ENCODE results near the gene GID4. TPM values are rescaled to one million over a fixed set of nuclear protein-coding genes. Genes with fewer than 3 reads are reported as not detected.

Gene GID4
- total and polyA plus RNA-seq, 2 of the 4 experiments (the other 2 are of a cell fraction) = 3.9 to 5.6 TPM

DNA sequence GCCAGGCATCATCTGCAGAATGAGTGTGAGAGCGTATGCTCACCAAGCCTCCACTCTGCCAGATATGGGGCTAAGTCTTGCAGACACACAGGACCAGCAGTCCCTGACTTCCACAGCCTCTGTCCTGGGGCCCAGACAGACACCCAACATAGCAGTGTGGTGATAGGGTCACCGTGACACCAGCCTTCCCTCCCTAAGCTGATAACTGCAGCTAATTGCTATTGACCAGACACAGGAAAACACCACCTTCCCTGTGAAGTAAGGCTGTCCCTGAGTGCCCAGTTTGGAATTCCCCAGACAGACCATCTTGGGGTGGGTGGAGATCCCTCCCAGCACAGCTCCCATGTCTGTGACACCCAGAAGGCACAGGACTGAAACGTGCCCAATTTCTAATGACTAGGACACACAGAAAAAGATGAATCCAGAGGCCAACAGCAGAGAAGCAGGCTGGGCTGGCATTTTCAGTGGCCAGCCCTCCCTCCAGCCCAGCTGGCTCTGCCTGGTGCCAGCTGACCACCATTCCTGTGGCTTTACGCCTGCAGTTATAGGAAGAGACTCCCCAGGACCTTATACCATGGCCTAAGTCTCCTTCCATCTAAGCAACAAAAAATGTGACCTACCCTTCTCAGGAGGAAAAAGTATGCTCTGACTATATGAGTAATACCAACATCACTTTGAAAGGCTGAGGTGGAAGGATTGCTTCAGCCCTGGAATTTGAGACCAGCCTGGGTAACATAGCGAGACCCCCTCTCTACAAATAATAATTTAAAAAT, 30.5 kb upstream of the GID4 start:
- Histone ChIP-seq H3K56ac (ENCODE audit: extremely low read depth, insufficient read depth, low read length) (no peak overlapping the region), H3K9me1 (ENCODE audit: insufficient read depth, low read length) (peaks cover 26% of the 10 kb centered on the region), H4K5ac (ENCODE audit: low read depth, low read length) (no peak overlapping the region; the same call in 1 of the 2 replicates), H3K4me1 (ENCODE audit: control insufficient read depth, insufficient read depth, low read length) (peaks cover 10% of the 10 kb centered on the region), H3K27ac (ENCODE audit: insufficient read depth, low read length) (no peak overlapping the region), H3K9me3 (ENCODE audit: control insufficient read depth, insufficient read depth, low read length) (peaks cover 2% of the 10 kb centered on the region; the same call in 1 of the 2 replicates), H2BK20ac (ENCODE audit: low read depth, low read length) (peak overlapping the region; percentile 65; the same call in 1 of the 2 replicates), H2AK5ac (ENCODE audit: low read depth, low read length) (peak overlapping the region; percentile 87), H3K4me3 (ENCODE audit: insufficient read depth, low read depth, low read length) (no peak overlapping the region), H2BK5ac (ENCODE audit: low read depth, low read length, poor library complexity, severe bottlenecking) (peak overlapping the region; percentile 80), H3K9ac (ENCODE audit: low read depth, low read length) (no peak overlapping the region), H2BK15ac (ENCODE audit: low read depth, low read length) (peak overlapping the region; percentile 62; the same call in 1 of the 3 replicates), H3K4ac (ENCODE audit: low read depth, low read length) (peak overlapping the region; percentile 92), H2AK9ac (replicated peaks; ENCODE audit: low read depth, low read length, poor library complexity) (peak overlapping the region; percentile 43), H3K36me3 (ENCODE audit: control insufficient read depth, insufficient read depth, low read length) (no peaks in the 10 kb centered on the region; the same call in 1 of the 2 replicates), H4K91ac (ENCODE audit: insufficient read depth, low read depth, low read length) (peak overlapping the region; percentile 33), H2BK120ac (ENCODE audit: low read depth, low read length) (peak overlapping the region; percentile 72; the same call in 1 of the 2 replicates), H3K27me3 (ENCODE audit: control insufficient read depth, insufficient read depth, low read length) (no peaks in the 10 kb centered on the region), H3K18ac (ENCODE audit: low read depth, low read length) (no peak overlapping the region; the same call in 1 of the 2 replicates), H3K23ac (ENCODE audit: low read depth, low read length) (peak overlapping the region; percentile 59), H3K14ac (replicated peaks; ENCODE audit: low read depth, low read length) (peak overlapping the region; percentile 78), H4K20me1 (ENCODE audit: insufficient read depth, low read length) (no peaks in the 10 kb centered on the region), H2AFZ (replicated peaks; ENCODE audit: low read length, poor library complexity) (peak overlapping the region; percentile 76), H3K79me1 (ENCODE audit: low read depth in 1 of 2, low read length in 2 of 2) (no peaks in the 10 kb centered on the region; a peak in 1 of 4 replicates), H4K8ac (ENCODE audit: low read depth in 2 of 2, low read length in 2 of 2) (peak overlapping the region; percentile 5 to 82; a peak in 2 of 4 replicates), H3K4me2 (ENCODE audit: low read depth, low read length) (no peak overlapping the region)
- ChIA-PET POLR2A (ENCODE audit: unreplicated experiment) (no interaction called here), CTCF (no interaction called here)
- DNase-seq = peak; percentile 72
- in situ Hi-C loops (cut with MboI; ENCODE audit: low sequenced_read_pairs) (no loop called here), intact Hi-C loops (cut with micrococcal nuclease) (no loop called here), dilution Hi-C loops (cut with HindIII; ENCODE audit: low sequenced_read_pairs, unreplicated experiment) (no loop called here)
- no peak for TF ChIP-seq NFE2L2 (IDR thresholded peaks at IDR 0.05; ENCODE audit: low read depth, low read length)
- no peak for TF ChIP-seq MAFK (IDR thresholded peaks at IDR 0.05; ENCODE audit: low read depth, low read length)
- TF ChIP-seq FOS (IDR thresholded peaks at IDR 0.05; ENCODE audit: low read depth, low read length) = no peak
- TF ChIP-seq, protein P1, sequence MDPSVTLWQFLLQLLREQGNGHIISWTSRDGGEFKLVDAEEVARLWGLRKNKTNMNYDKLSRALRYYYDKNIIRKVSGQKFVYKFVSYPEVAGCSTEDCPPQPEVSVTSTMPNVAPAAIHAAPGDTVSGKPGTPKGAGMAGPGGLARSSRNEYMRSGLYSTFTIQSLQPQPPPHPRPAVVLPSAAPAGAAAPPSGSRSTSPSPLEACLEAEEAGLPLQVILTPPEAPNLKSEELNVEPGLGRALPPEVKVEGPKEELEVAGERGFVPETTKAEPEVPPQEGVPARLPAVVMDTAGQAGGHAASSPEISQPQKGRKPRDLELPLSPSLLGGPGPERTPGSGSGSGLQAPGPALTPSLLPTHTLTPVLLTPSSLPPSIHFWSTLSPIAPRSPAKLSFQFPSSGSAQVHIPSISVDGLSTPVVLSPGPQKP (IDR thresholded peaks at IDR 0.05; ENCODE audit: borderline replicate concordance, low read depth, low read length) = no peak
- no peak for TF ChIP-seq RCOR1 (IDR thresholded peaks at IDR 0.05; ENCODE audit: insufficient replicate concordance, low read length)
- TF ChIP-seq, protein P2, sequence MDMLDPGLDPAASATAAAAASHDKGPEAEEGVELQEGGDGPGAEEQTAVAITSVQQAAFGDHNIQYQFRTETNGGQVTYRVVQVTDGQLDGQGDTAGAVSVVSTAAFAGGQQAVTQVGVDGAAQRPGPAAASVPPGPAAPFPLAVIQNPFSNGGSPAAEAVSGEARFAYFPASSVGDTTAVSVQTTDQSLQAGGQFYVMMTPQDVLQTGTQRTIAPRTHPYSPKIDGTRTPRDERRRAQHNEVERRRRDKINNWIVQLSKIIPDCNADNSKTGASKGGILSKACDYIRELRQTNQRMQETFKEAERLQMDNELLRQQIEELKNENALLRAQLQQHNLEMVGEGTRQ (IDR thresholded peaks at IDR 0.05; ENCODE audit: low read depth, low read length) = peak; percentile 41
- TF ChIP-seq BHLHE40 (IDR thresholded peaks at IDR 0.05; ENCODE audit: low read depth, low read length) = no peak; the same call in 1 of the 2 replicates
- TF ChIP-seq MAZ (IDR thresholded peaks at IDR 0.05; ENCODE audit: borderline replicate concordance, low read depth, low read length) = no peak
- peak; percentile 83 for TF ChIP-seq CEBPB (IDR thresholded peaks at IDR 0.05; ENCODE audit: low read depth, low read length)
- no peak for TF ChIP-seq POLR2A (IDR thresholded peaks at IDR 0.05; ENCODE audit: low read depth, low read length)
- ATAC-seq (ENCODE audit: low read depth) = peak; percentile 88
- no TSS peak for BruUV-seq (replicated peaks)
- no CpG with 5 or more reads among the region's 5 CpGs for WGBS, 2 experiments (ENCODE audit: extremely low coverage in 2 of 2, insufficient read length in 1 of 2)

Measured in IMR-90 (cell line).